GM21528 (cell line): ENCODE results near the gene ZNF665.
"Not testable (repeated sequence)": the region's sequence is repeated elsewhere in the genome, so short reads cannot be mapped to it uniquely, and the experiment has no call there.

Experiments used
- ATAC-seq: cut with Tn5 transposase; IDR thresholded peaks from one replicate; pipeline ENCODE4 v1.9.1; 2021; ENCODE audit warnings: mild to moderate bottlenecking, moderate library complexity; ENCODE audit not compliant: unreplicated experiment, low FRiP score

The ZNF665 gene

DNA sequence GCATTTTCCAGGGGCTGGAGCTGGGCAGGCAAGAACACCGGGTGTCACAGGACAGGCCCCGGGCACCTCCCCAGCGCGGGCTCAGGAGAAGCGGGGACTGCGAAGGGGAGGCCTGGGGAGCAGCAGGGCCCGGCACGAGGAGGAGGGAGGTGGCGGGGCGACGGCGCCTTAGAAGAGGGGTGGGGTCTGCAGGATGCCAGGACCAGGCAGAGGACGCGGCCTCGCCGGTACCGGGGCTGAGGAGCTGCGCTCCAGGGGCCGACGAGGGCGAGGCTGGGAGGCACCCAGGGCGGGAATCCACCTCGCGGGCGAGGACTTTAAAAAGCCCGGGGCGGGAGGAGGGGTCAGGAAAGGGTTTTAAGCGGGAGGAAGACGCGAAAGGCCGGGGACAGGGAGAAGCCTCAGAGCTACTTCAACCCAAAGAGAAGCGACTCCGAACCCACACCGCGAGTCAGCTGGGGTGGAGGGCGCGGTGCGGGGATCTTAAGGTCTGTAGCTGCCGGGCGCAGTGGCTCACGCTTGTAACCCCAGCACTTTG lies 35.0 kb downstream of the ZNF665 start:
- no peak for ATAC-seq

DNA sequence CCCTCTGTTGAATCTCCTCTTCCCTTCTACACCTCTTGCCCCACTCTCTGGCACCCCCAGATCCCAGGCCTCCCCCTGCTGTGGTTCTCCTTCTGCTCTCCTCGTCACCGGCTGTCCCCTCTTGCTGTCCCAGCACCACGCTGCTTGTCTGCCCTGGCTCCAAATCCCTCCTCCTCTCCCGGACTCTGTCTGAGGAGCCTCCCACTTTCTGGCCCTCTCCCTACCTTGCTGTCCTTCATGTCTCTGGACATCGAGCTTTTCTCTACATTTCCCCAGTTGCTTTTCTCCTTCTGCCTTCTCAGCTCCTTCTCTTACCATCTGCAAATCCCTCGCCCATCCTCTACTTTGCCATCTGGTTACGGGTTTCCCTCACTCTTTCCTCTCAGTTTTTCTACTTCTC lies 35.5 kb downstream of the ZNF665 start:
- no peak for ATAC-seq

DNA sequence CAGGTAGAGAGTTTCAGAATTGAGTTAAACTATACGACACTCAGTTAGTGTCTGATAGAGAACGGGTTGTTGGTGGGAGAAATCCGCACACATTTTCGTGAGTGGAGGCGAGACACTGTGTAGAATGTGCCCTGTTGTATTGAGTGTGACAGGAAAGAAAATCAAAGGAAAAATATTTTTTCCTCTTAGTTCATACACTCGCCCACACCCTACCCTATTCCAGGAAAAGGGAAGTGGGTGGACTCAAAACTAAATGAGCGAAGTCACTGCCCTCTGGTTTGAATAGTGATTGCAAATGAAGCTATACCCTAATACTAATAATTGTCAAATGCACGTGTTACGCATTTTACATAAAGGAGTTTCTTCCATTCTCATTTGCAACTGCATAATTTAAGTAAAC lies 36.3 kb downstream of the ZNF665 start:
- no peak for ATAC-seq

DNA sequence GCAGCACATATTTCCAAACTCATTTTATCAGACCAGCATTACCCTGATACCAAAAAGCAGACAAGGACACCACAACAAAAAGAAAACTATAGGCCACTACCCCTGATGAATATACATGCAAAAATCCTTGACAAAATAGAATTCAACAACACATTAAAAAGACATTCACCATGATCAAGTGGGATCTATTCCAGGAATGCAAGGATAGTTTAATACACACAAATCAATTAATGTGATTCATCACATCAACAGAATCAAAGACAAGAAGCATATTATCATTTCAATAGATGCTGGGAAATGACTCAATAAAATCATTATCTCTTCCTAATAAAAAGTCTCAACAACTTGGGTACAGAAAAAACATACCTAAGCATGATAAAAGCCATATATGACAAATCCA lies 45.5 kb downstream of the ZNF665 start:
- ATAC-seq = no peak

DNA sequence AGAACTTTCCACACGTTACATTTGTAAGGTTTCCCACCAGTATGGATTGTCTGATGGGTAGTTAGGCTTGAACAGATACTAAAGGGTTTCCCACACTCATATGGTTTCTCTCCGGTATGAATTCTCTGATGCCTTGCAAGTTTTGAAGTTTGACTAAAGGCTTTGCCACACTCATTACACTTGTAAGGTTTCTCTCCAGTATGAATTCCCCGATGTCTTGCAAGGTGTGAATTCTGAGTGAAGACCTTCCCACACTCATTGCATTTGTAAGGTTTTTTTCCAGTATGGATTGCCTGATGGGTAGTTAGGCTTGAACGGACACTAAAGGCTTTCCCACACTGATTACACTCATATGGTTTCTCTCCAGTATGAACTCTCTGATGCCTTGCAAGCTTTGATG lies 52.8 kb downstream of the ZNF665 start:
- ATAC-seq = no peak

DNA sequence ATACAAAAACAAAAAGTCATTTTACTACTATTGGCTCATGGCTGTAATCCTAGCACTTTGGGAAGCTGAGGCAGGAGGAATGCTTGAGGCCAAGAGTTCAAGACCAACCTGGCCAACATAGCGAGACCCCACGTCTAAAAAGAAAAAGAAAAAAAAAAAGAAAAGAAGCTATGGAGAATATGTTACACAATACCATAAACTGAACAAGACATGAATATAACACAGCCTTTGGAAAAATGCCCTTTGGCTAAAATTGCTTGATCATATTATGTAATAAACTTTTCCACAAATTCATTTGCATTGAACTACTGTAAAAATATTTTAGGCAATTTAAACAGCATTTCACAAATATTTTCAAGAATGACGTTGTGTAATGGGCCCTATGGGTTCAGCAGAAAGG lies 56.7 kb downstream of the ZNF665 start:
- no peak for ATAC-seq

DNA sequence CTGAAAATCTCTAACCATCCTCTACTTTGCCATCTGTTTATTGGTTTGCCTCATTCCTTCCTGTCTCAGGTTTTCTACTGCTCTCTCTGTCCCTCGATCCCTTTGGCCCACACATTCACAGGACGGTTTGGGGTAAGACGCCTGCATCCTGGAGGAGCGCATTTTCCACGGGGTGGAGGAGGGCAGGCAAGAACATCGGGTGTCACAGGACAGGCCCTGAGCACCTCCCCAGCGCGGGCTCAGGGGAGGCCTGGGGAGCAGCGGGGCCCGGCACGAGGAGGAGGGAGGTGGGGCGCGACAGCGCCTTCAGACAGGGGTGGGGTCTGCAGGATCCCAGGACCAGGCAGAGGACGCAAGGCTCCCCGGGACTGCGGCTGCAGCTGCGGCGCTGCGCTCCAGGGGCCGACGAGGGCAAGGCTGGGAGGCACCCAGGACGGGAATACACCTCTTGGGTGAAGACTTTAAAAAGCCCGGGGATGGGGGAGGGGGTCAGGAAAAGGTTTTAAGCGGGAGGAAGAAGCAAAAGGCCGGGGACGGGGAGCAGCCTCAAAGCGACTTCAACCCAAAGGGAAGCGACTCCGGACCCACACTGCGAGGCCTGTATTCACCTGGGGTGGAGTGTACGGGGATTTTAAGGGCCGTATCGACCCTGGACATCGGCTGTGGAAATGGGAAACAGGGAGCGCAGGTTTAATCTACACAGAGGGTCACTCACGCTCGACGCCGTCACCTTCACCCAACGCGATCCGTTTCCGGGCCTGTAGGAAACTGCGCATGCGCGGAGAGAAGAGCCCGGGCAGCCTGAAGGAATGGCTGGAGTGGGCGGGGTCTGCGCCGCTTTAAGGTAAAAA lies 60.8 kb downstream of the ZNF665 start, which contains the start of gene ZNF415:
Gene ZNF415, minus strand, starts transcription at position 770 of the 851 bp plus-strand sequence. CDS start 10,234 bp downstream, outside the sequence.
- no peak for ATAC-seq

DNA sequence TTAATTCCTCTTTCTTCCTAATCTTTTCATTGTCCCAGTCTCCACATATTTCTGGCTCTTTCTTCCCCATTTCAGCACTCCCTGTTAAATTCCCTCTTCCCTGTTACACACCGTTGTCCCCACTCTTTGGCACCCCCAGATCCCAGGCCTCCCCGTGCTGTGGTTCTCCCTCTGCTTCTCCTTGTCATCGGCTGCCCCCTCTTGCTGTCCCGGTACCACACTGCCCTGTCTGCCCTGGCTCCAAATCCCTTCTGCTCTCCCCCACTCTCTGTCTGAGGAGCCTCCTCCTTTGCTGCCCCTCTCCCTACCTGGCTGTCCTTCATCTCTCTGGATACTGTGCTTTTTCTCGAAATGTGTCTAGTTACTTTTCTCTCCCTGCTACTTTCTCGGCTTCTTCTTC lies 61.4 kb downstream of the ZNF665 start:
- ATAC-seq = no peak

DNA sequence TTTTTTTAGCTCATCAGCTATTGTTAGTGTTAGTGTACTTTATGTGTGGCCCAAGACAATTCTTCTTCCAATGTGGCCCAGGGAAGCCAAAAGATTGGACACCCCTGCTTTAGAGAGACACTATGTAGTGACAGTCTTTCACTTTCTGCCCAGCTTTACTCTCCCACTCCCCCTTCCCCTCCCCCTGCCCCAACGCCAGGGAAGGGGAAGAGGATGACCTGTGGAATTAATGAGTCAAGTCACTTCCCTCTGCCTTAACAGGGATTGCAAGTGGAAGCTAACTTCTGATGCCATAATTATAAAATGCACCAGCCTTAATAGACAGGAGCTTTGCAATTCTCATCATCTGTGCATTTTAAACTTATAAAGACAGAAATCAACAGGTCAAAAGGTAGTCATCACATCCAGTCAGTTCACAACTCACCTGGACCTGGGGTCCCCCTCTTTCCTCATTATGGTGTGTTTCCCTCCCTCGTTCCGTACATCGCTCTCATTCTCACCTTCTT lies 62.0 kb downstream of the ZNF665 start:
- ATAC-seq = no peak

DNA sequence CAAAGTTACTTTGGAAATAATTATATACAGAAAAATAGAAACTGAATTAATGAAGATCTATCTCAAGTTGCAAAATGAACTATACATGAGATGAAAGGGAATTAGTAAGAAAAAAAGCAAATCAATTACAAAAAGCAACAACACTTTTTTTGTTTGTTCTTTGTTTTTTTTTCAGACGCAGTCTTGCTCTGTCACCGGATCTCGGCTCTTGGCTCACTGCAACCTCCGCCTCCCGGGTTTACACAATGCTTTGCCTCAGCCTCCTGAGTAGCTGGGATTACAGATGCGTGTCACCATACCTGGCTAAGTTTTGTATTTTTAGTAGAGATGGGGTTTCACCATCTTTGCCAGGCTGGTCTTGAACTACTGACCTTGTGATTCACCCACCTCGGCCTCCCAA lies 62.7 kb downstream of the ZNF665 start:
- ATAC-seq = no peak

DNA sequence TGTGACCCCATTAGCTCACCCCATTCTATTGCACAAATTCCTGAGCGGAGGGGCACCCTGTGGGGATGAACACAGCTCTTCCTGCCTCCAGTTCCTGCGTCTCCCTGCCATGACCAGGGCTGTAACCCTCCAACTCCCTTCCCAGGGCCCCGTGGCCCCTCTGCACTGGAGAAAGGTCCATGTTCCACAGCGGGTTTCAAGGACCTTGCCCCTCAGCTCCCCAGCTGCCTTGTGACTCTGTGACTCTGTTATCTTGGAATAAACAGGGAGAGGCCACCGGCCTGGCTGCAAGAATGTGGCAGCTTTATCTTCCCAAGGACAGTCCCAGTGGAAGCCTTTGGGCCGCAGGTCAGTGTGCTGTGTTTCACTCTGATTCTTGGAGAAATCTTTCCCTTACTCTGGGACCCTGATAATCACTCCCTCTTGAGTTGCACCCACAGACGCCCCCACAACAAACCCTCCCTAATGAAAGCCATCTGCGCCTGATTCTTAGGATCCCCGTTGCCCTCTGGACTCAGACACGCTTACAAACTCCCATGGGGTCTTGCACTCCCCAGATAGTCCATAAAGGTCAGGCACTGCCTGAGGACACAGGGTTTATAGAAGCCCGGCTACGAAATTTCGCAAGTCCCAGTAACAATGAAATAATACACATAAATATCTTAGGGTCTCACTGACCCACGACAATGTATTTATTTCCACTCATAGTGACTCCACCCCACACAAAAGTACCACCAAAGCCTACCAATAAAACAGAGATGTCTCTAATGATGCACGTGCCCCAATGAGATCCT lies 66.2 kb downstream of the ZNF665 start:
- not testable (repeated sequence) for ATAC-seq

DNA sequence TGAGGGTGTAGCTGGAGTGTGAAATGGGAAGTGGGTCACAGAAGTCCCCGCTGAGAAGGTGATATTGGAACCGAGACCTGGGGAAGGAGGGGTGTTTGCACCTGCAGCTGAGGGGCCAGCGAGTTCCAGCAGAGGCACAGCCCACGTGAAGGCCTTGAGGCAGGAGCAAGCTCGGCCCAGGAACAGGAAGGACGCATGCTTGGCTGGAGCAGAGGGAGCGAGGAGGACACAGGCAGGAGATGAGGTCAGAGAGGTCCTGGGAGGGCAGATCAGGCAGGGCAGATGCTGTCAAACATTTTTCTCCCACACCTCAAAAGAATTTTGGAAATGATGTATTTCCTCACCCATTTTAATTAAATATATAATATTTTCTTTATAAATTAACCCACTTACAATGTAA lies 69.8 kb downstream of the ZNF665 start:
- no peak for ATAC-seq
